IPS-11a (cell line): ENCODE results near the gene COPZ2.
"Not testable (repeated sequence)": the region's sequence is repeated elsewhere in the genome, so short reads cannot be mapped to it uniquely, and the experiment has no call there.

Experiments used
- H3K4me3 ChIP-seq: one replicate; pipeline ENCODE4 v1.5.1; 2013; ENCODE audit warnings: low read depth, low read length, control low read depth

Gene COPZ2

DNA sequence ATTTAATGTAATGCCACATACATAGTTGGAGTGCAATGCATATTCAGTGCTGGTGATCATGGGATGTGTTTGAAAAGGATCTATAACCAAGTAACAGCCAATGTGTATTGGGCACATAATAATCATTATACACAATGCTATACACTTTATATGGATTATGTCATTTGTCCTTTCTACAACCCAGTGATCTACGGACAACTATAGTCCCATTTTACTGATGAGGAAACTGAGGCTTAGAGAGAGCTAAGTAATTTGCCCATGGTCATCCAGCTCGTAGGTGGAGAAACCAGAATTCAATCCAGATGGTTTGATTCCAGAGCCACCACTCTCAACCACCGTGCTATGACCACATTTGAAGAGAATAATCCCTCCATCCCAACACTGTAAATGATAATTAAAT is 27.4 kb downstream of the COPZ2 start:
- no peak overlapping the region for H3K4me3 ChIP-seq

DNA sequence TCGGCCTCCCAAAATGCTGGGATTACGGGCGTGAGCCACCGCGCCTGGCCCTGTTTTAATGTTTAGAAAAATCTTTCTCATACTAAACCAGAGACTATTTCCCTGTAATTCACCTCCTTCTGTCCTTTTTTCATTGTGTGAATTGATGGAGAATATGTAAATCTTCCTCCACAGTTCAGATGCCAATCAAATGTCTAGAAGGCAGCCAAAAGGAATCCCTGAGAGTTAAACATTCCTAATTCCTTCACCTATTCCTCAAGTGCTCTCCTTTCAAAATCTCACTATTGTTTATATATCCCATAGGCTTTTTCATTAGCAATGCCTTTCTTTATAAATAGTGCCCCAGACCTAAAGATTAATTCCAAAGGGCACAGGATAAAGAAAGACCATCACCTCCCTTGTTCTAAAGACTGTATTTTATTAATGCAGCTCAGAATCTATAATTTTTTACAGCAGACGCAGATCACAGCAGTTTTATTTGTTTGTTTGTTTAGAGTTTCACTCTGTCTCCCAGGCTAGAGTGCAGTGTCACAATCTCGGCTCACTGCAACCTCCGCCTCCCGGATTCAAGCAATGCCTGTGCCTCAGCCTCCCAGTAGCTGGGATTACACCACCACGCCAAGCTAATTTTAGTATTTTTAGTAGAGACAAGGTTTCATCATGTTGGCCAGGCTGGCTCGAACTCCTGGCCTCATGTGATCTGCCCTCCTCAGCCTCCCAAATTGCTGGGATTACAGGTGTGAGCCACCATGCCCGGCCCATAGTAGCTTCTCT is 30.5 kb downstream of the COPZ2 start:
- no peak overlapping the region for H3K4me3 ChIP-seq

DNA sequence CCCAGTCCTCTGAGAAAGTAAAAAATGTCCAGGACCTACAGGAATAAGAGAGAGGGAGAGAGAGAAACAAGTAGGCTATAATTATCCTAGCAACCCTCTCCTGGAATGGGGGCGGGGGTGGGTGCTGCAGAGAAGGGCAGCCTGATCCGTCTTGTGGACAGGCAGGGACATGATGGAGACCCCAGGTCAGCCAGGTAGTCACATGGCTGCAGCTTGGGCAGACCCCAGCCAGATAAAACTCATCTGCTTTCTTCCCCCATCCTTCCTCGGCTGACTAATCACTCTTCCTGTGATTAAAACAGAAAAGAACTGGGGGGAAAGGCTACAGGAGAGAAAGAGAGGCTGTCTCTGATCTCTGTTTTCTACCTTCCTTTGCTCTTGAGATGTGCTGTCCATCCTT is 32.6 kb downstream of the COPZ2 start:
- no peak overlapping the region for H3K4me3 ChIP-seq

DNA sequence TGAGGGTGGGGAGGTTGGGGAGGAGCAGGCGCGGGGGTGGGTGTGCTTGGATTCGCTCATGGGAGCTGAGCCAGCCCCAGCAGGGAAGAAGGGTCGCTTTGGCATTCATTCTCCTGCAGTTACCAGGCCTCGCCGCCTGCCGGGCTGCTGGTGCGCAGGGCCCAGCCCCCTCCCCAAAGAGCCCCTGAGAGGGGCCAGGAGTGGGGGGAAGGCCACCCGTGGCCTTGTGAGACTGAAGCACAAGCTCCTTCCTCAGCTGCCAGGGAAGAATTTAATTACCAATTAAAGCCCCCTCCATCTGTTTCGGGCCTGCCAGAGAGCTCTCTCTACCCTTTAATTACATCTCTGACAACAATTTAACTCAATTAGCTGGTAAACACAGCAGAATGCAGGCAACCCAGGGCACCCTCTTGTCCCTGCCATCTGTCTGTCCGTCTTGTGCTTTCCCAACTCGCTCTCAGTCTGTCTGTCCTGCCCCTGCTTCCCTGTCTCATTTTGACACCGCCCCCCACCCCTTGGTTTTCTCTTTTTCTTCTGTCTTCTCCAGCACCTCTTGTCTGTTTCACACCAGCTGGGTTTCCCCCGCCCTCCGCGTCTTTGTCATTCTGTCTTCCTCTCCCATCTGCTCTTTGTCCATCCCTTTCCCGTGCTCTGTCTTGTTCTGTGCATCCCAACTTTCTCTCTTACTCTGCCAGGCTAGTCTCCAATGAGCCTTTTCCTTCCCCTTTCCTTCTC is 34.0 kb downstream of the COPZ2 start:
- no peak overlapping the region for H3K4me3 ChIP-seq

DNA sequence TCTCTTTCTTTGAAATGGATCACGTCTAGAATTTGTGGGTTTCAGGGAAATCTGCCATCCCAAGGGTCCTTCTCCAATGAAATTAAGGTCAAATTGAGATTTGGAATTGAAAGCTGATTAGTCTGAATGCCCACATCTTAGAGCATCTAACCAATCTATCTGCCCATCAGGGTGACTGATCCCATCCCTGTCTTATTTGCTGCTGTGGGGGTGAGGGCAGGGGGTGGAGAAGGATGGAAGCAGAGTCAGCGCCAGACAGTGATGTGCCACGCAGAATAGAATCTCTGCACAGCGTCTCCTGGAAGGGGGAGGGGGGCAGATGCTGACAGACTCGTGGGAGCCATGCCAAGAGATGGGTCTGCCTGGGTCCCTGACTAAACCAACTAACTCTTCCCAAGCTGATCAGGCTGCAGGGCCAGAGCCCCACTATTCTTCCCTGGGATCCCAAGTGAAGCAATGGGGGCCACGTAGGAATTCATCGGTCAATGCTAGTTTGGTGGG is 34.6 kb downstream of the COPZ2 start:
- H3K4me3 ChIP-seq, result no peak overlapping the region

DNA sequence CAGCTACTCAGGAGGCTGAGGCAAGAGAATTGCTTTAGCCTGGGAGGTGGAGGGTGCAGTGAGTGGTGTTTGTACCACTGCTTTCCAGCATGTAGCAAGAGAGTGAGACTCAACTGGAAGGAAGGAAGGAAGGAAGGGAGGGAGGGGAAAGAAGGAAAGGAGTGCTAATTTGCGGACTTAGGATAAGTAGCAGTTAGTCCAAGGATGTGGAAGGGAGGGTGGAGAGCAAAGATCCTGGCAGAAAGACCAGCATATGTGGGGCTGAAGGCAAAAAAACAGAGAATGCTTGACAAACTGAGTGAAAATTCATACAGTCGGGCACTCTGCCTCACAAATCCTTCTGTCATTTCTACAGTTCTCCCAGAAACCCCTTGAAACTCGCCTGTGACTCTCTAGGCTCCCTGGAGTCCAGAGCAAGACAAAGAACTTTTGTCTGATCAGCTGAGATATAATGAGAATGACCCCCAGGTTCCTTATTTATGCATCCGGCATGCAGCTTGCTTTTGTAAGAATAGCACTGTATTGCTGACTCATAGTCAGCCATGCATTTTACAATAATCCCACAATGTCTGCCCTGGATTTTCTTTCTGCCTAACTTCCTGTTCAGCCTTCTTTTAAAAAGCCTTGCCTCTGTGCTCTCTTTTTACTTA is 35.2 kb downstream of the COPZ2 start:
- H3K4me3 ChIP-seq, result no peak overlapping the region

DNA sequence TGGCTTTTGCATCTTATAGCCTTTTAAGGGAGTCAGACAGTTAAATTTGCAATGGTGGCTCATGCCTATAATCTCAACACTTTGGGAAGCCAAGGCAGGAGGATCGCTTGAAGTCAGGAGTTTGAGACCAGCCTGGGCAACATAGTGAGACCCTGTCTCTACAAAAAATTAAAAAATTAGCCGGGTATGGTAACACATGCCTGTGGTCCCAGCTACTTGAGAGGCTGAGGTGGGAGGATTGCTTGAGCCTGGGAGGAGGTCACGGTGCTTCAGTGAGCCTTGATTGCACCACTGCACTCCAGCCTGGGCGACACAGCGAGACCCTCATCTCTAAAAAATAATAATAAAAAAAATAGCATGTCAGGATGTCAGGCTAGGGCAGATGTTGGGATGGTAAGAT is 35.9 kb downstream of the COPZ2 start:
- H3K4me3 ChIP-seq, result not testable (repeated sequence)

DNA sequence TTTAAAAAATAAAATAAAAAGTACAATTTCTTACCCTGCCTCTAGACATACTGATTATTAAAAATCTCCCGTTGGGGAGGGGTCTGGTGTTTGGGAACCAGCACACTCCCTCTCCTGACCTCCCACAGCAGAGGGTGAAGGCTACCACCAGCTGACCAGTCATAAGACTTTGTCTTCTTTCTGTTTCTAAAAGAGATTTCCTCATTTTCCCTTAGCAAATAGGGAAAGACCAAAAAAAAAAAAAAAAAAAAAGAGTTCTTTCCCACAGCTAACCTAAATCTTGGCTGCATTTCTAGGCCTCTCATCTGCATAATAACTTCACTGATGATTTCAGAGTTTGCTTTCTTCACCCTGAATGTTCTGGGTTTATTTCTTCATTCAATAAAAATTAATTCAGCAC is 36.4 kb downstream of the COPZ2 start:
- no peak overlapping the region for H3K4me3 ChIP-seq

DNA sequence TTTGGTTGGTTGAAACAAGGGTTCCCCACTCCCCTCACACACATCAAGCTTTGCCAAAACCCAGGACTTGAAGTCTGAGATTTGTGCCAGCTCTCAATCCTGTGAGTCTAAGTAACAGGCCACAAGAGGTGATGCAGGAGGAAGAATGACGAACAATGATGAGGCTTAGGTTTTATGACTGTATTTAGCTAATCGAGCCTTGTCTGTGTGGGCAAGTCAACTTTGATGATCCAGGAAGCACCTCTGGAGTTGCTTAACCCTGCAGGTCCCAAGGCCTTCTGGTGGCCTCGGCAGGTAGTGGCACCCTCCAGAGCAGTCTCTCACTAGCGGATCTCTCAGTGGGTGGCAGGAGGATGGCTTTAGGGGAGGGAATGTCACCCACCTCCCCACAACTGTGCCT is 38.0 kb downstream of the COPZ2 start:
- no peak overlapping the region for H3K4me3 ChIP-seq

DNA sequence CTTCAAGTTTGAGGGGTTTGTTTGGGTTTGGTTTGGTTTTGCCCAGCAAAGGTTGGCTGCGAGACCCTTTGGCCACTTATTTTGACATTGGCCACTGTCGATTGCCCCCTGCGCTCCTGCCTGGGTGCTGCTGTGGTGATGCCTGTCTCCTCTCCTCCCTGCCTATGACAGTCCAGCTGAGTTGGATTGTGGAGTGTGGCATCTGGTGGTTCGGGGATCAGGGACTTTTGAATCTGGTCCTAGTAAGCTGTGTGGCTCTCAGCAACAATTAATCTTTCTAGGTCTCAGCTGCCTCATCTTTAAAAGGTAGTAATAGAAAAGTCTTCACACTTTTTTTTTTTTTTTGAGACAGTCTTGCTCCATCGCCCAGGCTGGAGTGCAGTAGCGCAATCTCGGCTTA is 39.6 kb downstream of the COPZ2 start:
- H3K4me3 ChIP-seq, result no peak overlapping the region

DNA sequence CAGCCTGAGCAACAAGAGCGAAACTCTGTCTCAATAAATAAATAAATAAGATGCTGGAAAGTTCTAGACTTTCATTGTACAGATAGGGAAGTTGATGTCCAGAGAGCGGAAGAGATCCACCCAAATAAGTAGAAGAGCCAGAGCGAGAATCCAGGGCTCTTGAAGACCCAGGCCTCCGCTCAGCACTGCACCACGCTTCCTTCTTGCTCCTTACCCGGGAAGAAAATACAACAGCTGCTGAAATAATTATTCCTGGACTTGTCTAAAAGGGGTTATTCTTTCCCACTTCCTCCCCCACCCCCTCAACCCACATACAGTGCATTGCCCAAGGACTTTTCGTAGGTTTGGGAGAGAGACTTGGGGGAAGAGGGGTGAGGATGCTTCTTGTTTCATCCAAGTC is 40.0 kb downstream of the COPZ2 start:
- H3K4me3 ChIP-seq, result no peak overlapping the region

DNA sequence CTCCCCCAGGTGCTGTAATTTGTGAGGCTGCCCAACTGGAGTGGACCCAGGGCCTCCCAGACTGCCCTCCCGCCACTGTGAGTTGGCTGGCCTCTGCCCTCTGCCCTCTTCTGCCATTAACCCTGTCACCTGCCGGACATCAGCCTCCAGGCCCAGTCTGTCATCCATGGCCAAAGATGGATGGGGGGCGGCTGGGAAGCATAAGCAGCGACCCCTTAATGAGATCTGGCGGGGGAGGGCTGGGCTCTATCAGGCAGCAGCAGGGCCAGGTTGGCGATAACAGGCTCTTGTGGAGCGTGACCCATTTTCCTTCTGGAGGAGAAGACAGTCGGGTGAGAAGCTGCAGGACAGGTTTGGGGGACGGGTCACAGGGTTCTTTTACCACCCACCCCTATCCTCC is 41.4 kb downstream of the COPZ2 start:
- no peak overlapping the region for H3K4me3 ChIP-seq

DNA sequence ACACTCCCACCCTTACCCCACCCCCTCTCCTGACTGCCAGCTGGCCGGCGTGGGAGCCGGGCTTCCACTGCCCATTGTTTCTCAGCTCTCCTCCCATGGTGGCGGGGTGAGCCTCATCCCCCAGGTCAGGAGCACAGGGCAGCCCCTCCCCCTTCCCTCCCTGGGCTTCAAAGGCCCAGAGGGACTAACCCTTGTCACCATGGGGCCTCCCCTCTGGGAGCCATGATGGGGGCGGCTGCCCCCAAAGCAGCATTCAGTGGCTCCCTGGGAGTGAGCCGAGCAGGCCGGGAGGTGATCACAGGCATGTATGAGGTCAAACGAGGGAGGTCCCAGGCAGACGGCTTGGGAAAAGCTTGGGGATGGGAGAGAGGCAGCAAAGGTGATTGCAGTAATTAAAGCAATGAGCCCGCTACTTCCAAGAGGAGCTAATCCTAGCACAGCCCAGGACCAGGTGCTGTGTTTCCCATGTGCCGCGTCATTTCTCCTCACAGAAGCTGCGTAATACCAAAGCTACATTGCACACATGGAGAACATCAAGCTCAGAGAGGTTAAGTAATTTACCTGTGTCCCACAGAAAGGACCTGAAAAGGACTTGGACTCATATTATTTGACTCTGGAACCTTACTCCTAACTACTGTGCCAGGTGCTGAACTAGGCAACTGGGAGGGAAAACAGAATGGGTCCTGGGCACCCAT is 42.2 kb downstream of the COPZ2 start:
- H3K4me3 ChIP-seq, result no peak overlapping the region

DNA sequence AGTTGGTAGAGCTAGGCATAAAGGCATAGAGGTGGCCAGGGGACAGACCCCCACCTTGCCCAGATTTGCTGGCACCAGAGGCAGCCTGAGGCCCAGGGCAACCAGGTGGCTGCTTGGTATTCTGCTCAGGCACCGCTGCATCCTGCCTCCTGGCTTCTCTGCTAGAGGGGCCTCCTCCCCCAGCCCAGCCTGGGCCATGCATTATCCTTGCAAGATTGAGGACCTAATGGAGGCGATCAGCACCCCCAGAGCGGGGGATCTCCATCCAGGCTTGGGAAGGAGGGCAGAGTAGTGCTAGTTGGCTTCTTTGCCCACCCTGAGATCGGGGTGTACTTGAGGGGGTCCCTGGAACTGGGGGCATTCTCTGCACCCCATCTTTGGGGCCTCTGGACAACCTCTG is 42.9 kb downstream of the COPZ2 start:
- H3K4me3 ChIP-seq, result no peak overlapping the region

DNA sequence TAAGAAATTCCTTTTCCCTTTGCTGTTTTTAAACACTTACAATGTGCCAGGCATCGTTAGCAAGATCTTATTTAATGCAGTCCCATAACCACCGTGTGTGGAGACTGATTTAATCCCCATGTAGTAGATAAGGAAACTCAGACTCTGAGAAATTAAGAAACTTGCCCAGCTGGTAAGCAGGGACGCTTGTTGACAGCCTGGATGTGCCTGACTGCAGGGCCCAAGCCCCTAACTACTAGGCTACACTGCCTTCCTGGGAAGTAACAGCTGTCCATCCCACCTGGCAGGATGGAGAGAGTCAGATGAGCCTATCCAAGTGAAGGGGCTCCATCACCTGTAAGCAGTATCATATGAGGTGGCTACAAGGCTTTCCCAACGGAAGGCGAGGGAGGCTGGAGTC is 43.6 kb downstream of the COPZ2 start:
- no peak overlapping the region for H3K4me3 ChIP-seq

DNA sequence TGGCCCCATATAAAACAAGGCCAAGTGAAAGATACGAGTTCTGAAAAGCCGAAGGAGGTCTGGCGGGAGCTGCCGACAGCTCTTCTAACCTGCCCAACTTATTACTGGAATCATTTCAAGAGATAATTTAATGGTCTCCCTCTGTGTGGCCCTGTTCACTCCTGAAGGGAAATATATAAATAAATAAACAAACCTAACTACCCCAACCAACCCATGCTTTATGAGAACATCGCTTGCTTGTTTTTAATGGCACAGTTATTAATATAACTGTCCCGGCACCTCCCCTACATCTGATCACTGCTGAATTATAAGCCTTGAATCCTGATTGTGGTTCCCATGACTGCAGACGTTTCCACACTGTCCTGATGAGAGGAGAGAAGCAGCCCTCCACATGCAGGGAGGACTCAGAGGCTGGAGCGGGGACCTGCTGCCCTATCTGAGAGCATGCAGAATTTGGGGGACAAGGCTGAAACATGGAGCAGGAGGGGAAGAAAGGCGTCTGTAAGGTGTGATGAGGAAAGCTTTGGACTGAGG is 44.5 kb downstream of the COPZ2 start:
- H3K4me3 ChIP-seq, result no peak overlapping the region

DNA sequence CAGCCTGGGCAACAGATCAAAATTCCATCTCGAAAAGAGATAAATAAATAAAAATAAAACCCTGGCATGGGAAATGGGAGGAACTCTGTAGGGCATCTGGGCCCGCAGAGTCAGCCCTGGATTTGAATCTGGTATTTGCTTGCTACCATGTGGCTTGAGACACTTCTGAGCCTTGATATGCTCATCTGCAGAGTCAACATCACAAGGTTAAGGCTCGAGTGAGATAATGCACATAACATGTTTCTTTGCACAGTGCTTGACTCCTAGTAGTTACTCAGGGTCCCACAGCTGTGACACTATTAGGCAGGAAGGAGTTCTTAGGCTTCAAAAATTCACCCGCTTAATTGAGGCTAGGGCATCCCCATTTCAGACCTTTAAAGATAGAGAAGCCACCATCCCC is 45.4 kb downstream of the COPZ2 start:
- no peak overlapping the region for H3K4me3 ChIP-seq

DNA sequence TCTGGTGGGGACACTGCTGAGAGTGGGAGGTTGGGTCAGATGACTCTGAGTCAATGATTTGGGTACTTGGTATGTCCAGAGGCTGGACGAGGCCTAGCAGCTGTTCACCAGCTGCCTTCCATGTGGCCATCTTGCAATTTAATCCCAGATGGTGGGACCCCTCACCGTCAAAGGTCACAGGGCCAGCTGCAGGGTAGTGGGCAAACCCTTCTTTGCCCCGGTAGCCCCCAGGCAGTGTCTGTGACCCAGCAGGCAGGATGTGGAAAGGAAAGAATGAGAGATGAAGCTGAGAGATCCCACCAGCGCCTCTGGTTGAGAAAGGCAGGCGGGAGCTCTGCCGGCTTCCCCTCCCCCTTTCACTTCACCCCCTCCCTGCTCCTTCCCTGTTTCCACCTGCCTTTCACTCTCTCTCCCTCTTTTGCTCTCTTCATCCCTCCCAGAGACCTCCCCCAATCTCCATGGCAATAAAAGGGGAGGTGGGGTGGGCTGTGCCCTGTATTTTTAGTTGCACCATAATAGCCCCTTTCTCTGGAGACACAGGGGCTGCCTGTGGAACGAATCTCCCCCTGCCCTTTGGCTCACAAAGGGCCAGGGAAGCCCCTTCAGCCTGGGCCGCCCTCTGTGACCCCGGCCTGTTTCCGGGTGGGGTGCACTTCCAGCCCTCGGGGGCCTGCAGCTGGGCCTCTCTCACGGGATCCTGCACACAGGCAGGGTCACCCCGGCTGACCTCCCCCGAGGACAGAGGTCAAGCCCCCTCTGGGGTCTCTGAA is 46.5 kb downstream of the COPZ2 start:
- H3K4me3 ChIP-seq, result no peak overlapping the region

DNA sequence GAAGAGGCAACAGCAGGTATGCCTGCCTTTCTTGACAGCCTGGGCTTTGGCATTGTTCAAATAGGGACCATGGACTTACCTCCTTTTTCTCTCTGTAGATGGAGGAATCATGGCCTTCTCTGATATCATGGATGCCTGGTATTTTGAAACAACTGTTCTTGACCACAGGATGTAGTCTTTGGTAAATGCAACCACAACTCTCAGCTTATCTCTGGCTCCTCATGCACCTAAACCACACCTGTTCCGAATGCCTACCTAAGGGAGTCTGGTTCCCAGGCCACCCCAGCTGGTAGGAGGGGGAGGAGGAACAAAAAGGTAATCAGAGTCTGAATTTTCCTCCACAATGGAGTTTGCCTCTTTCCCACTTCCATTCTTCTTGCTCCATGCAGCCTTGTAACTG is 47.9 kb downstream of the COPZ2 start:
- no peak overlapping the region for H3K4me3 ChIP-seq

DNA sequence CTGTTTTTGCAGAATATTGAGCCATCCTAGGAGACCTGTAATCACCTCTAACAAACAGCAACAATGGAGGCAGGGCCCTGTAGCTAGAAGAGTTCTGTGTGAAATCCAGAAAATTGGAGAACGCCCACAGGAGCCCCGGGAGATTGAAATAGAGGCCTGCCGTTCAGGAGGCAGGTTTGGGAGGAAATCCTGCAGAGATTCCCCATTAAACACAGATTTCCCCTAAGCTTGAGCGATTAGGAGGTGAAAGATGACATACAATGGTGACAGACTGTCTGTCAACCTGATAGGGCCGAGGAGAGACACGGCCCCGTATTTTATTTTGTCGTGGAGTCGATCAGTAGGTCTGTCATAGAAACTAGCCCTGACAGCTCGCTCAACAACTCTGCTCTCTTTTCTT is 48.4 kb downstream of the COPZ2 start:
- no peak overlapping the region for H3K4me3 ChIP-seq
